Mucosa of rectum (tissue), 2 donors: ENCODE results near the gene DOC2A.

Experiments
- H3K27ac ChIP-seq, 2 donors: one replicate each; pipeline ENCODE4 v1.7.0; 2013; ENCODE audit warnings: inconsistent platforms in 2 of 2, low read depth in 2 of 2, low read length in 2 of 2
- H3K27me3 ChIP-seq, 2 donors: one replicate each; pipeline ENCODE4 v1.7.0; 2013; ENCODE audit warnings: low read length in 2 of 2; ENCODE audit not compliant: control insufficient read depth in 2 of 2, insufficient read depth in 2 of 2
- H3K36me3 ChIP-seq, 2 donors: one replicate each; pipeline ENCODE4 v1.7.0; 2013; ENCODE audit warnings: low read length in 2 of 2; ENCODE audit not compliant: control insufficient read depth in 2 of 2, insufficient read depth in 2 of 2
- H3K4me1 ChIP-seq, 2 donors: one replicate each; pipeline ENCODE4 v1.7.0; 2013; ENCODE audit warnings: low read length in 2 of 2, mild to moderate bottlenecking in 1 of 2; ENCODE audit not compliant: control insufficient read depth in 2 of 2, insufficient read depth in 2 of 2
- H3K4me3 ChIP-seq, 2 donors: one replicate each; pipeline ENCODE4 v1.7.0; 2013; ENCODE audit warnings: low read length in 2 of 2
- H3K9ac ChIP-seq, 2 donors: one replicate each; pipeline ENCODE4 v1.7.0; 2013; ENCODE audit warnings: low read length in 2 of 2, low read depth in 1 of 2, mild to moderate bottlenecking in 1 of 2
- H3K9me3 ChIP-seq, 2 donors: one replicate each; pipeline ENCODE4 v1.7.0; 2013; ENCODE audit warnings: low read length in 2 of 2; ENCODE audit not compliant: control insufficient read depth in 2 of 2
- donor health status: healthy.
- donor health status: Normal muscosa, but diverticular disease.

DOC2A gene

DNA sequence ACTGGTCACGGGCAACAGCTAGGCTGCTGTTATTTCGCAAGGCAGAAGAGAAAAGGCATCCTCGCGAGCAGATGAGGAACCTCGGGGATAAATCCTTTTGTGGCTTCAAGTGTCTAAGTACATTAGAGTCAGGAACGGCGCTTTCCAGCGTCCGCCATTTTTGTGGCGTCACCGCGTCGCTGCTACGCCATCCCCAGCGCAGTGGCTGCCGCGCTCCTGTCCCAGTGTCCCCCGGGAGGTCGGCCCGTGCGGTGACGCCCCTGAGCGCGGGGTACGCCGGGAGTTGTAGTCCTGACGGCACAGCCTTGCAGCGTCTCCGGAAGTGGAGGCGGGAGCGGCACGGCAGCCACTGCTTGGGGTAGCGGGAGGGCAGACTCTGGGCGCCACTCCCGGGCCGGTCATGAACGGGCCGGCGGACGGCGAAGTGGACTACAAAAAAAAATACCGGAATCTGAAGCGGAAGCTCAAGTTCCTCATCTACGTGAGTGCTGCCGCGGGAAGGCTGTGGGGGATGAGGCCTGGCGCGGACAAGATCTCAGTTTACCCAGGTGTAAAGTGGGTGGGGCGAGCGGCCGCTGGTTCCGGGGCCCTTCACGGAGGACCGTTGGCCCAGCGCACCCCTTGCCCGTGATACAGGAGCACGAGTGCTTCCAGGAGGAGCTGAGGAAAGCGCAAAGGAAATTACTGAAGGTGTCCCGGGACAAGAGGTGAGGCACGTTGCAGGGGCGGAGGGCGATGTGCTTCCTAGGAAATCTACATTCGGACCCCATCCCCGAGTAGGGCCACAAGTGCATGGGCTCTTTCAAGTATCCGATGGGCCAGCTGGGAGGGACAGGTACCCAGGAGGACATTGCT, 14.7 kb downstream of the DOC2A start, which contains the start of gene INO80E:
TSS of gene INO80E (plus strand) at position 331 of the 855 bp plus-strand sequence. CDS start at position 401, 70 bp downstream.
- H3K27me3 ChIP-seq: no peaks in the 10 kb centered on the region
- H3K36me3 ChIP-seq: peaks cover 16 to 19% of the 10 kb centered on the region in 2 donors
- H3K9me3 ChIP-seq: no peaks in the 10 kb centered on the region
- peak within 1 kb of the TSS; percentile 88 to 96 for H3K27ac ChIP-seq
- peak within 1 kb of the TSS; percentile 92 to 97 for H3K4me3 ChIP-seq
- peaks cover 17 to 18% of the 10 kb centered on the region in 2 donors for H3K4me1 ChIP-seq
- H3K9ac ChIP-seq: peak within 1 kb of the TSS; percentile 91 to 98

DNA sequence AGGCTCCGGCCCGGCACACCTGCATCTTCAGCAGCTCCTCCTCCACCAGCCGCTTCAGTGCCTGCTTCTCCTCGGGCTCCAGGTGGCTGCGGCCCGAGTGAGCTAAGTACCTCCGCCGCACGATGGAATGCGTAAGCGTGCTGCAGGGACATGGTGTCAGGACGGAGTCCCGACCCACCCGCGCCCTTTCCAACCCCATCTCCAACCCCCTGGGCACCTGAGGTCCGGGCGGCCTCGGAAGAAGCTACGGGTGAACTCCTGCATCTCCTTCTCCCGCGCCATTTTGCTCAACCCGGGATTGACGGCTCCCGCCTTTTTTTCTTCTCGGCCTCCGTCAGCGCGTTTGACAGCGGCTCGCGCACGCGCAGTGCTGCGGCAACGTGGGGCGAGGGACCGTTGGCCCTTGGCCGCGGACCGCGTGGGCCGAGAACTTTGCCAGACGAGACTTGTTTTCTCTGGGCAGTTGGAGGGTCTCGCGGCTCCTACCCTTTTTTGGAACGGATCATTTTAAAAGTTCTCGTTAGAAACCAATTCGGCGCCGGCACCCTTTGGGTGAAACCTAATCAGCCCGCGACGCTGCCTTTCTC, 15.4 kb downstream of the DOC2A start, which contains the start of gene HIRIP3:
TSS of gene HIRIP3 (minus strand) at position 294 of the 587 bp plus-strand sequence. CDS start at position 282, 12 bp downstream.
- Histone ChIP-seq H3K4me3 (peak within 1 kb of the TSS; percentile 92 to 97), H3K4me1 (peaks cover 18 to 19% of the 10 kb centered on the region in 2 donors), H3K27me3 (no peaks in the 10 kb centered on the region), H3K27ac (peak within 1 kb of the TSS; percentile 88 to 96), H3K36me3 (peaks cover 17 to 21% of the 10 kb centered on the region in 2 donors), H3K9ac (peak within 1 kb of the TSS; percentile 91 to 98), H3K9me3 (no peaks in the 10 kb centered on the region)

DNA sequence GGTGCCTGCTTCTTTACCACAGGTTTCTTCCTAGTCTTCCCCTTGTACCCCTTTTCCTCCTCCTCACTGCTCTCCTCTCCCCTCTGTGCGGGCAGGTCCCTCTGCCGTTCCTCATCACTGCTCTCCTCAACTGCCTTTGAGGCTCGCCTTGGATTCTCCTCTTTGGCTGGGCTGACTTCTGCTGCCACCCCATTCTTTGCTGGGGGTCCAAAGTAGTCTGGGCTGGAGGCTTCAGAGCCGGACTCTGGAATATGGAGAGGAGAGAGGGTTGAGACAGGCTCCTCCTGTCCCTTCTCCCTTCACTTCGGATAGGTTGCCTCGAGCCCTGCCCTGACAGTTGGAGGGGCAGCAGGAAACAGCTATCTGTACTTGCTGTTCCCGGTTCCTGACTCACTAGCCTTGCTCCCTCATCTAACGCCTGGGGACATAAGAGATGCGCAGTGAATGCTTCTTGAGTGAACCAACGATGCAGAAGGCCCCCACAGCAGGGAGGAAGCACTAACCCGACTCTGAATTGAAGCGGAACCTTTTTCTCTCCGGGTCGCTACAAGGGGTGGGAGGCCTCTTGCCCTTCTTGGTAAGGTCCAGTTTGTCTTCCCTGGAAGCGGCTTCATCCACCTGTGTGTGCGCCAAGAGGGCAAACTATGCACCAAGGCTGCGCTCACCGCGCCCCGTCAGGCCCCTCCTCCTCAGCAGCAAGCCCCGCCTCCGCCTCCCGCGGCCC, 16.1 kb downstream of the DOC2A start:
- H3K27me3 ChIP-seq: no peaks in the 10 kb centered on the region
- no peaks in the 10 kb centered on the region for H3K9me3 ChIP-seq
- H3K27ac ChIP-seq: peak overlapping the region; percentile 88 to 96
- H3K36me3 ChIP-seq: peaks cover 14 to 21% of the 10 kb centered on the region in 2 donors
- H3K4me1 ChIP-seq: peaks cover 21 to 25% of the 10 kb centered on the region in 2 donors
- peak overlapping the region; percentile 92 to 97 for H3K4me3 ChIP-seq
- peak overlapping the region; percentile 91 to 98 for H3K9ac ChIP-seq

DNA sequence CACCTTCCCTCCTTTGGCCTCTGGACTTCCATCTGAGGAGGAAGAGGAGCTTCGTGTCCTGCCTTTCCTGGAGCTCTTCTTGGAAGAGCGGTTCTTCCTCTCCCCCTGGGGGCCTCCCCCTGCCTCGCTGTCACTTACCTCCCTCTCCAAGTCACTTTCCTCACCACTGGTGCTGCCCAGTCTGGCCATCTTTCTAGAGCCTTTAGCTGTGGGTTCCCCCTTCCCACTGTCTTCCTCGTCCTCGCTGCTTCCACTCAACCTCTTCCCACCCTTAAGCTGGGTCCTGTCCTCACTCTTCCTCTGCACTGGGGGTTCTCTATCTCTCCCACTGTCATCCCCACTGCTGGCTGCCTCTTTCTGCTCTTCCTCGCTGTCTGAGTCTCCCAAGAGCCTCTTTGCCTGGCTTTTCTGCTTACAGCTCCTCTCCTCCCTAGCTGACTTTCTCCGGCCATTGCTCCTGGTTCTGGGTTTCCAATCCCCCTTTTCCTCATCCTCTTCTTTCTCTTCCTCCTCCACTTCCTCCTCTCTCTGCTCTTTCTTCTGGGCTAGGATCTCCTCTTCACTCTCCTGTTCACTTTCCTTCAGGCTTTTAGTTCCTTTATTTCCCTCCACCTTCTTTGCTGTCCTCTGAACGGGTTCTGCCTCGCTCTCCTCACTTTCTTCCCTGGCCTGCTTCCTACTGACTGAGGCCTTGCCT, 16.8 kb downstream of the DOC2A start:
- H3K36me3 ChIP-seq: peaks cover 17 to 18% of the 10 kb centered on the region in 2 donors
- peak overlapping the region in 1 of 2 donors; percentile 96 for H3K27ac ChIP-seq
- peak overlapping the region in 1 of 2 donors; percentile 91 for H3K9ac ChIP-seq

DNA sequence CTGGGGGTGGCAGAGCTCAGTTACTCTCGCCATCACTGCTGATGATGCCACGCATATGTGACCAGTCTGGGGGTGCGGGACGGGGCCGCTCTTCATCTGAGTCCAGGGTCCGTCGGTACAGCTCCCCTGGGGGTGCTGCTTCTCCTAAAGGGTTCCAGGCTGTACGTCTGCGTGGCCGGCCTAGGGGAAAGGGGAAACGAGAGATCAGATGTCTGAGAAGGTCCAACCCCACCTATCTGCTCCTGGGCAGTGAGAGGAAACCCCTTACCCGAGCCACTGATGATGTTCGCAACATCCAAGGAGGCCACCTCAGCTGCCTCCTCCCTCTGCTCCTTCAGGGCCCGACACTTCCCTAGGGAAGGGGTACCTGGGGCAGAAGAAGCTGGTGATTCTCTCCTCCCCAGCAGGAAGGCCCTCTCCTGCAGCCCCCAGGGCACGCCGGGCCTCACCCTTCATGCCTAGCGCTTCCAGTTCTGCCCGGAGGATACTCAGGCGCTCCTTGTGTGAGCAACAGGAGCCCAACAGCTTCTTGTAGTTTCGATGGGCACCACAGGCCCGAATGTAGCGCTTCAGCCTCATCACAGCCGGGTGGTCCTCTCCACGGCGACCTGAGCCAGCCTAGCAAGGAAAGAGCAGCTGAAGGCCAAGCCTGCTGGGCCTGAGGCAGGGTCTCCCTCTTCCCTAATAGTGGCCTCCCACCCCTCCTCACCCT, 17.5 kb downstream of the DOC2A start:
- Histone ChIP-seq H3K4me1 (peaks cover 26 to 32% of the 10 kb centered on the region in 2 donors), H3K4me3 (no peak overlapping the region), H3K27ac (no peak overlapping the region), H3K9ac (no peak overlapping the region), H3K9me3 (no peaks in the 10 kb centered on the region), H3K36me3 (peaks cover 16 to 21% of the 10 kb centered on the region in 2 donors), H3K27me3 (no peaks in the 10 kb centered on the region)

More for the DNA sequence above, 16.8 kb downstream of the DOC2A start:
- Histone ChIP-seq H3K27me3 (no peaks in the 10 kb centered on the region), H3K9me3 (no peaks in the 10 kb centered on the region), H3K4me3 (peak overlapping the region; percentile 92 to 97), H3K4me1 (peaks cover 25 to 32% of the 10 kb centered on the region in 2 donors)

DNA sequence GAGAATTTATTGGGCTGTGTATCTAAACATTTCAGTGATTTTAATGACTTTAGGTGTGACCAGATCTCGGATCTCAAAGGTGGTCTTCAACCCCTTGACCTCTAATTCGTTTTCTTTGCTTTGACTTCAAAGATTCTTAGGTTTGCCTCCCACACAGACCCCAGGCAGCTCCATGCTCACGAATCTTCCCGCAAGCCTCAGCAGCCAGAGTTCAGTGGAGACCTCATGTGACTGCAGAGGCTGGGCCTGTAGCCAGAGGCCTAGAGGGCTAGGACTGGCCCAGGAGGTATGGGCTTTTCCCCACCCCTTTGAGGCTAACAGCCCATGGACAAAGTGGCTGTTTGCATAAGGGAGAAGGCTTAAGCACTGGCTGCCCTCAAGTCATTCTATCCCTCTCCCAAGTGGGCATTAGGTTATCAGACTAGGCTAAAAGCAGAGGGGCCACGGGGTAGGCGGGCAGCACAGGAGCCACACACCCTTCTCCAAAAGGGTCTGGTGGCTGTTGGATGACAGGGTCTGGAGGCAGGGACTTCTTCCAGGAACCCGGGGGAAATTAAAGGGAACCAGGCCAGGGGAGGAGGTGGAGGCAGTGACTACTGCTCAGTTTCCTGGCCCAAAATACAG, 18.4 kb downstream of the DOC2A start:
- H3K27me3 ChIP-seq: no peaks in the 10 kb centered on the region
- H3K27ac ChIP-seq: no peak overlapping the region
- H3K9ac ChIP-seq: no peak overlapping the region
- no peaks in the 10 kb centered on the region for H3K9me3 ChIP-seq
- H3K4me1 ChIP-seq: peaks cover 26 to 32% of the 10 kb centered on the region in 2 donors
- H3K36me3 ChIP-seq: peaks cover 16 to 25% of the 10 kb centered on the region in 2 donors
- no peak overlapping the region for H3K4me3 ChIP-seq

DNA sequence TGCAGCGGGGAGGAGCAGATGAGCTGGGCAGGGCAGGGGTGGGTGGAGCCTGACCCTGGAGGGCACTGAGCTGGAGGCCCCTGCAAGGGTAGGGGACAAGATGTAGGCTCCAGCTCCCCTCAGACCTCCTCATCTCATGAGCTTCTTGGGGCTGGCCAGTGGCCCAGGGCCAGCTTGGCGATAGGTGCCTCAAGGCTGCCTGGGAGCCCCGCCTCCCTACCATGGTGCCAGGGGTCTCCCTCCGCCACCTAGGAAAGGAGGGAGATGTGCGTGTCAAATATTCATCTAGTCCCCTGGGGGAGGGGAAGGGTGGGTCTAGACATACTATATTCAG, 19.3 kb downstream of the DOC2A start:
- Histone ChIP-seq H3K36me3 (peaks cover 19 to 30% of the 10 kb centered on the region in 2 donors), H3K4me3 (no peak overlapping the region), H3K27ac (no peak overlapping the region), H3K9ac (no peak overlapping the region), H3K4me1 (peaks cover 21 to 28% of the 10 kb centered on the region in 2 donors), H3K27me3 (no peaks in the 10 kb centered on the region), H3K9me3 (no peaks in the 10 kb centered on the region)

DNA sequence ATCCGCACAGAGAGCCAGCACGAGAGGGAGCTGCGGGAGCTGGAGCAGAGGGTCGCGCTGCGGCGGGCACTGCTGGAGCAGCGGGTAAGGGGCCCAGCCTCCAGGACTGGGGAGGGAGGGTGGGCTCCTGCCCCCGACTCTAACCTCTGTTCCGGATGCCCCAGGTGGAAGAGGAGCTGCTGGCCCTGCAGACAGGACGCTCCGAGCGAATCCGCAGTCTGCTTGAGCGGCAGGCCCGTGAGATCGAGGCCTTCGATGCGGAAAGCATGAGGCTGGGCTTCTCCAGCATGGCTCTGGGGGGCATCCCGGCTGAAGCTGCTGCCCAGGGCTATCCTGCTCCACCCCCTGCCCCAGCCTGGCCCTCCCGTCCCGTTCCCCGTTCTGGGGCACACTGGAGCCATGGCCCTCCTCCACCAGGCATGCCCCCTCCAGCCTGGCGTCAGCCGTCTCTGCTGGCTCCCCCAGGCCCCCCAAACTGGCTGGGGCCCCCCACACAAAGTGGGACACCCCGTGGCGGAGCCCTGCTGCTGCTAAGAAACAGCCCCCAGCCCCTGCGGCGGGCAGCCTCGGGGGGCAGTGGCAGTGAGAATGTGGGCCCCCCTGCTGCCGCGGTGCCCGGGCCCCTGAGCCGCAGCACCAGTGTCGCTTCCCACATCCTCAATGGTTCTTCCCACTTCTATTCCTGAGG, 19.8 kb downstream of the DOC2A start:
- H3K4me1 ChIP-seq: peaks cover 20 to 27% of the 10 kb centered on the region in 2 donors
- H3K9ac ChIP-seq: no peak overlapping the region
- no peaks in the 10 kb centered on the region for H3K9me3 ChIP-seq
- H3K27me3 ChIP-seq: no peaks in the 10 kb centered on the region
- peaks cover 25 to 36% of the 10 kb centered on the region in 2 donors for H3K36me3 ChIP-seq
- H3K27ac ChIP-seq: no peak overlapping the region
- H3K4me3 ChIP-seq: no peak overlapping the region
